Stimulated activated CD4-positive, alpha-beta T cell treated with anti-CD3 and anti-CD28 coated beads, TNF-alpha, amount 100 ng/mL, for 1 hour (primary cell): ENCODE results near the gene UST.
"Not testable (repeated sequence)": the region's sequence is repeated elsewhere in the genome, so short reads cannot be mapped to it uniquely, and the experiment has no call there.

Source experiments
- DNase-seq, 3 donors: peaks; one replicate each; pipeline ENCODE4 v3.0.0-alpha.2; 2020; ENCODE audit warnings: low read depth in 3 of 3, low spot score in 1 of 3

The UST gene

GRCh38 chr6:148735989-148736388 lies 10.8 kb upstream of the UST start:
- DNase-seq = no peak

GRCh38 chr6:148736774-148737412 lies 9.9 kb upstream of the UST start:
- no peak for DNase-seq

GRCh38 chr6:148737806-148738205 lies 9.0 kb upstream of the UST start:
- no peak for DNase-seq

- DNase-seq = no peak
These were observed 7.6 kb upstream of the UST start for GRCh38 chr6:148738946-148739821.

GRCh38 chr6:148739822-148740128 lies 7.1 kb upstream of the UST start:
- no peak for DNase-seq

GRCh38 chr6:148743476-148743875 lies 3.4 kb upstream of the UST start:
- no peak for DNase-seq

- no peak for DNase-seq
These were observed 904 bp upstream of the UST start for GRCh38 chr6:148745926-148746325.

- DNase-seq = no peak
These were observed 278 bp downstream of the UST start for GRCh38 chr6:148747145-148747470.

GRCh38 chr6:148747471-148748165 lies 788 bp downstream of the UST start:
- no peak for DNase-seq

GRCh38 chr6:148749674-148750073 lies 2.8 kb downstream of the UST start:
- DNase-seq = no peak

- no peak for DNase-seq
These were observed 4.3 kb downstream of the UST start for GRCh38 chr6:148750838-148751792.

GRCh38 chr6:148751793-148752170 lies 5.0 kb downstream of the UST start:
- no peak for DNase-seq

- not testable (repeated sequence) for DNase-seq
These were observed 8.5 kb downstream of the UST start for GRCh38 chr6:148755379-148755778.

GRCh38 chr6:148757944-148758480 lies 11.2 kb downstream of the UST start:
- DNase-seq = no peak

- DNase-seq = no peak
These were observed 11.7 kb downstream of the UST start for GRCh38 chr6:148758492-148758891.

- DNase-seq = no peak
These were observed 13.4 kb downstream of the UST start for GRCh38 chr6:148760258-148760534.

GRCh38 chr6:148760568-148761526 lies 14.0 kb downstream of the UST start:
- no peak for DNase-seq

- no peak for DNase-seq
These were observed 14.7 kb downstream of the UST start for GRCh38 chr6:148761527-148762011.

- no peak for DNase-seq
These were observed 15.4 kb downstream of the UST start for GRCh38 chr6:148762231-148762630.
